WTC11 (cell line): ENCODE data around the gene BSN. TPM values are rescaled to one million over a fixed set of nuclear protein-coding genes. Genes with fewer than 3 reads are reported as not detected.

Source experiments
- ATAC-seq: fragments of 200-7000 bp; cut with Tn5 transposase; 2 replicates; pipeline ENCODE4 v1.10.0; 2021; ENCODE audit warnings: mild to moderate bottlenecking, moderate library complexity
- CTCF ChIA-PET: fragments of 300-600 bp; sonication (Branson Sonifier 250); formaldehyde crosslinking; loops from one replicate; lab custom pipeline; 2021; ENCODE audit warnings: antibody characterized with exemption; lab: Charles Lee
- POLR2A ChIA-PET: fragments of 350-600 bp; sonication (Branson Sonifier 250); formaldehyde crosslinking; loops from one replicate; lab custom pipeline; 2021; ENCODE audit warnings: antibody characterized with exemption; lab: Charles Lee
- DNase-seq: peaks from one replicate; pipeline ENCODE4 v3.0.0; 2021; ENCODE audit warnings: low spot score
- H3K27ac Mint-ChIP-seq: 2 replicates; pipeline ENCODE4 v1.8.0; 2021; ENCODE audit warnings: mixed read lengths
- H3K27me3 Mint-ChIP-seq: 2 replicates; pipeline ENCODE4 v1.8.0; 2021; ENCODE audit warnings: low read depth, mild to moderate bottlenecking, moderate library complexity, mixed read lengths
- H3K36me3 Mint-ChIP-seq: 2 replicates; pipeline ENCODE4 v1.8.0; 2021; ENCODE audit warnings: mixed read lengths
- H3K4me1 Mint-ChIP-seq: 2 replicates; pipeline ENCODE4 v1.8.0; 2022; ENCODE audit warnings: mixed read lengths
- H3K4me3 Mint-ChIP-seq: 2 replicates; pipeline ENCODE4 v1.8.0; 2021; ENCODE audit warnings: mild to moderate bottlenecking, moderate library complexity, mixed read lengths
- H3K9me3 Mint-ChIP-seq: 2 replicates; pipeline ENCODE4 v1.8.0; 2021; ENCODE audit warnings: mixed read lengths
- AFF4 ChIP-seq: sonication (generic); formaldehyde crosslinking; IDR thresholded peaks from 2 replicates; pipeline ENCODE4 v1.8.1; 2023; ENCODE audit warnings: mild to moderate bottlenecking, missing genetic modification reagents, borderline replicate concordance
- CBFB ChIP-seq: sonication (generic); formaldehyde crosslinking; IDR thresholded peaks from 2 replicates; pipeline ENCODE4 v1.8.1; 2022; ENCODE audit warnings: mild to moderate bottlenecking, low read depth, missing genetic modification reagents
- FOXP1 ChIP-seq: sonication (generic); formaldehyde crosslinking; IDR thresholded peaks from 2 replicates; pipeline ENCODE4 v1.8.0; 2022; ENCODE audit warnings: missing genetic modification reagents, mild to moderate bottlenecking, moderate library complexity, borderline replicate concordance
- IRF1 ChIP-seq: sonication (generic); formaldehyde crosslinking; IDR thresholded peaks from 2 replicates; pipeline ENCODE4 v1.8.0; 2023; ENCODE audit warnings: missing genetic modification reagents
- SMAD3 ChIP-seq: sonication (generic); formaldehyde crosslinking; IDR thresholded peaks from 2 replicates; pipeline ENCODE4 v1.8.0; 2022; ENCODE audit warnings: missing genetic modification reagents, mild to moderate bottlenecking, borderline replicate concordance
- TEAD4 ChIP-seq: sonication (generic); formaldehyde crosslinking; IDR thresholded peaks from 2 replicates; pipeline ENCODE4 v1.8.0; 2022; ENCODE audit warnings: mild to moderate bottlenecking, missing genetic modification reagents
- ZNF219 ChIP-seq: sonication (generic); formaldehyde crosslinking; IDR thresholded peaks from 2 replicates; pipeline ENCODE4 v1.8.0; 2023; ENCODE audit warnings: missing genetic modification reagents, mild to moderate bottlenecking, borderline replicate concordance
- ZNF232 ChIP-seq: sonication (generic); formaldehyde crosslinking; IDR thresholded peaks from 2 replicates; pipeline ENCODE4 v1.8.0; 2022; ENCODE audit warnings: mild to moderate bottlenecking, missing genetic modification reagents
- ZNF512 ChIP-seq: sonication (generic); formaldehyde crosslinking; IDR thresholded peaks from 2 replicates; pipeline ENCODE4 v1.8.1; 2022; ENCODE audit warnings: missing genetic modification reagents, borderline replicate concordance
- total RNA-seq: library from RNA; stranded (reverse); gene quantifications from 3 replicates; pipeline ENCODE4 v1.2.3, GENCODE V29; 2021
- TF ChIP-seq, protein P1 (sequence below): sonication (generic); formaldehyde crosslinking; IDR thresholded peaks from 2 replicates; pipeline ENCODE4 v1.8.1; 2022; ENCODE audit warnings: mild to moderate bottlenecking, moderate library complexity, missing genetic modification reagents
- TF ChIP-seq, protein P2 (sequence below): fragments of 250-450 bp; sonication (Bioruptor Pico); IDR thresholded peaks from 2 replicates; pipeline ENCODE4 v1.9.0; 2021; ENCODE audit warnings: mild to moderate bottlenecking
- TF ChIP-seq, protein P3 (sequence below): sonication (generic); formaldehyde crosslinking; IDR thresholded peaks from 2 replicates; pipeline ENCODE4 v1.8.0; 2022; ENCODE audit warnings: mild to moderate bottlenecking, missing genetic modification reagents
- TF ChIP-seq, protein P4 (sequence below): sonication (generic); formaldehyde crosslinking; IDR thresholded peaks from 2 replicates; pipeline ENCODE4 v1.8.0; 2023; ENCODE audit warnings: missing genetic modification reagents, mild to moderate bottlenecking, borderline replicate concordance

The BSN gene
- total RNA-seq, 1 experiment from 2014 or later, result 2.8 TPM

GRCh38 chr3:49531715-49532114 is 22.6 kb upstream of the BSN start:
- peaks cover 36% of the 10 kb centered on the region for H3K36me3 Mint-ChIP-seq
- CTCF ChIA-PET, result no interaction called here
- no peak overlapping the region for H3K4me3 Mint-ChIP-seq
- no peaks in the 10 kb centered on the region for H3K9me3 Mint-ChIP-seq
- TF ChIP-seq, protein P1, sequence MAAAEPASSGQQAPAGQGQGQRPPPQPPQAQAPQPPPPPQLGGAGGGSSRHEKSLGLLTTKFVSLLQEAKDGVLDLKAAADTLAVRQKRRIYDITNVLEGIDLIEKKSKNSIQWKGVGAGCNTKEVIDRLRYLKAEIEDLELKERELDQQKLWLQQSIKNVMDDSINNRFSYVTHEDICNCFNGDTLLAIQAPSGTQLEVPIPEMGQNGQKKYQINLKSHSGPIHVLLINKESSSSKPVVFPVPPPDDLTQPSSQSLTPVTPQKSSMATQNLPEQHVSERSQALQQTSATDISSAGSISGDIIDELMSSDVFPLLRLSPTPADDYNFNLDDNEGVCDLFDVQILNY (CRISPR knock-in tag), result no peak
- no peak for TF ChIP-seq AFF4 (CRISPR knock-in tag)
- TF ChIP-seq ZNF512, result no peak
- ATAC-seq (no peak), DNase-seq (no peak)
- POLR2A ChIA-PET, result no interaction called here
- H3K27ac Mint-ChIP-seq, result no peak overlapping the region
- H3K27me3 Mint-ChIP-seq, result no peaks in the 10 kb centered on the region
- H3K4me1 Mint-ChIP-seq, result peaks cover 16% of the 10 kb centered on the region

- H3K4me3 Mint-ChIP-seq, result no peak overlapping the region
- H3K9me3 Mint-ChIP-seq, result no peaks in the 10 kb centered on the region
- ATAC-seq (no peak), DNase-seq (no peak)
- ChIA-PET POLR2A (interaction anchor here (0.6 kb wide), 1 partner anchor 1705 kb away, joined by 10 read pairs; no protein-coding TSS in a partner anchor), CTCF (interaction anchor here (0.9 kb wide), 1 partner anchor 78 kb away, joined by 3 read pairs; no protein-coding TSS in a partner anchor)
- no peak overlapping the region for H3K27ac Mint-ChIP-seq
- H3K36me3 Mint-ChIP-seq, result peaks cover 34% of the 10 kb centered on the region
- no peaks in the 10 kb centered on the region for H3K27me3 Mint-ChIP-seq
- H3K4me1 Mint-ChIP-seq, result peaks cover 17% of the 10 kb centered on the region
- TF ChIP-seq CBFB (no peak), ZNF232 (CRISPR knock-in tag) (no peak), SMAD3 (CRISPR knock-in tag) (no peak), TEAD4 (CRISPR knock-in tag) (no peak), ZNF219 (no peak), AFF4 (CRISPR knock-in tag) (no peak), FOXP1 (no peak), IRF1 (no peak)
- TF ChIP-seq, protein P2, sequence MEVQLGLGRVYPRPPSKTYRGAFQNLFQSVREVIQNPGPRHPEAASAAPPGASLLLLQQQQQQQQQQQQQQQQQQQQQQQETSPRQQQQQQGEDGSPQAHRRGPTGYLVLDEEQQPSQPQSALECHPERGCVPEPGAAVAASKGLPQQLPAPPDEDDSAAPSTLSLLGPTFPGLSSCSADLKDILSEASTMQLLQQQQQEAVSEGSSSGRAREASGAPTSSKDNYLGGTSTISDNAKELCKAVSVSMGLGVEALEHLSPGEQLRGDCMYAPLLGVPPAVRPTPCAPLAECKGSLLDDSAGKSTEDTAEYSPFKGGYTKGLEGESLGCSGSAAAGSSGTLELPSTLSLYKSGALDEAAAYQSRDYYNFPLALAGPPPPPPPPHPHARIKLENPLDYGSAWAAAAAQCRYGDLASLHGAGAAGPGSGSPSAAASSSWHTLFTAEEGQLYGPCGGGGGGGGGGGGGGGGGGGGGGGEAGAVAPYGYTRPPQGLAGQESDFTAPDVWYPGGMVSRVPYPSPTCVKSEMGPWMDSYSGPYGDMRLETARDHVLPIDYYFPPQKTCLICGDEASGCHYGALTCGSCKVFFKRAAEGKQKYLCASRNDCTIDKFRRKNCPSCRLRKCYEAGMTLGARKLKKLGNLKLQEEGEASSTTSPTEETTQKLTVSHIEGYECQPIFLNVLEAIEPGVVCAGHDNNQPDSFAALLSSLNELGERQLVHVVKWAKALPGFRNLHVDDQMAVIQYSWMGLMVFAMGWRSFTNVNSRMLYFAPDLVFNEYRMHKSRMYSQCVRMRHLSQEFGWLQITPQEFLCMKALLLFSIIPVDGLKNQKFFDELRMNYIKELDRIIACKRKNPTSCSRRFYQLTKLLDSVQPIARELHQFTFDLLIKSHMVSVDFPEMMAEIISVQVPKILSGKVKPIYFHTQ (CRISPR knock-in tag), result no peak
- TF ChIP-seq, protein P3, sequence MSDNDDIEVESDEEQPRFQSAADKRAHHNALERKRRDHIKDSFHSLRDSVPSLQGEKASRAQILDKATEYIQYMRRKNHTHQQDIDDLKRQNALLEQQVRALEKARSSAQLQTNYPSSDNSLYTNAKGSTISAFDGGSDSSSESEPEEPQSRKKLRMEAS (CRISPR knock-in tag), result no peak
- TF ChIP-seq, protein P4, sequence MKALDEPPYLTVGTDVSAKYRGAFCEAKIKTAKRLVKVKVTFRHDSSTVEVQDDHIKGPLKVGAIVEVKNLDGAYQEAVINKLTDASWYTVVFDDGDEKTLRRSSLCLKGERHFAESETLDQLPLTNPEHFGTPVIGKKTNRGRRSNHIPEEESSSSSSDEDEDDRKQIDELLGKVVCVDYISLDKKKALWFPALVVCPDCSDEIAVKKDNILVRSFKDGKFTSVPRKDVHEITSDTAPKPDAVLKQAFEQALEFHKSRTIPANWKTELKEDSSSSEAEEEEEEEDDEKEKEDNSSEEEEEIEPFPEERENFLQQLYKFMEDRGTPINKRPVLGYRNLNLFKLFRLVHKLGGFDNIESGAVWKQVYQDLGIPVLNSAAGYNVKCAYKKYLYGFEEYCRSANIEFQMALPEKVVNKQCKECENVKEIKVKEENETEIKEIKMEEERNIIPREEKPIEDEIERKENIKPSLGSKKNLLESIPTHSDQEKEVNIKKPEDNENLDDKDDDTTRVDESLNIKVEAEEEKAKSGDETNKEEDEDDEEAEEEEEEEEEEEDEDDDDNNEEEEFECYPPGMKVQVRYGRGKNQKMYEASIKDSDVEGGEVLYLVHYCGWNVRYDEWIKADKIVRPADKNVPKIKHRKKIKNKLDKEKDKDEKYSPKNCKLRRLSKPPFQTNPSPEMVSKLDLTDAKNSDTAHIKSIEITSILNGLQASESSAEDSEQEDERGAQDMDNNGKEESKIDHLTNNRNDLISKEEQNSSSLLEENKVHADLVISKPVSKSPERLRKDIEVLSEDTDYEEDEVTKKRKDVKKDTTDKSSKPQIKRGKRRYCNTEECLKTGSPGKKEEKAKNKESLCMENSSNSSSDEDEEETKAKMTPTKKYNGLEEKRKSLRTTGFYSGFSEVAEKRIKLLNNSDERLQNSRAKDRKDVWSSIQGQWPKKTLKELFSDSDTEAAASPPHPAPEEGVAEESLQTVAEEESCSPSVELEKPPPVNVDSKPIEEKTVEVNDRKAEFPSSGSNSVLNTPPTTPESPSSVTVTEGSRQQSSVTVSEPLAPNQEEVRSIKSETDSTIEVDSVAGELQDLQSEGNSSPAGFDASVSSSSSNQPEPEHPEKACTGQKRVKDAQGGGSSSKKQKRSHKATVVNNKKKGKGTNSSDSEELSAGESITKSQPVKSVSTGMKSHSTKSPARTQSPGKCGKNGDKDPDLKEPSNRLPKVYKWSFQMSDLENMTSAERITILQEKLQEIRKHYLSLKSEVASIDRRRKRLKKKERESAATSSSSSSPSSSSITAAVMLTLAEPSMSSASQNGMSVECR (CRISPR knock-in tag), result no peak
These were observed 21.2 kb upstream of the BSN start for GRCh38 chr3:49533031-49533430.
